Effector CD8-positive, alpha-beta T cell (primary cell): Measurements from ENCODE around the gene CHAF1A.

Source experiments
- DNase-seq: peaks from one replicate; lab custom pipeline; 2025; lab: John Stamatoyannopoulos, UW

CHAF1A gene

DNA sequence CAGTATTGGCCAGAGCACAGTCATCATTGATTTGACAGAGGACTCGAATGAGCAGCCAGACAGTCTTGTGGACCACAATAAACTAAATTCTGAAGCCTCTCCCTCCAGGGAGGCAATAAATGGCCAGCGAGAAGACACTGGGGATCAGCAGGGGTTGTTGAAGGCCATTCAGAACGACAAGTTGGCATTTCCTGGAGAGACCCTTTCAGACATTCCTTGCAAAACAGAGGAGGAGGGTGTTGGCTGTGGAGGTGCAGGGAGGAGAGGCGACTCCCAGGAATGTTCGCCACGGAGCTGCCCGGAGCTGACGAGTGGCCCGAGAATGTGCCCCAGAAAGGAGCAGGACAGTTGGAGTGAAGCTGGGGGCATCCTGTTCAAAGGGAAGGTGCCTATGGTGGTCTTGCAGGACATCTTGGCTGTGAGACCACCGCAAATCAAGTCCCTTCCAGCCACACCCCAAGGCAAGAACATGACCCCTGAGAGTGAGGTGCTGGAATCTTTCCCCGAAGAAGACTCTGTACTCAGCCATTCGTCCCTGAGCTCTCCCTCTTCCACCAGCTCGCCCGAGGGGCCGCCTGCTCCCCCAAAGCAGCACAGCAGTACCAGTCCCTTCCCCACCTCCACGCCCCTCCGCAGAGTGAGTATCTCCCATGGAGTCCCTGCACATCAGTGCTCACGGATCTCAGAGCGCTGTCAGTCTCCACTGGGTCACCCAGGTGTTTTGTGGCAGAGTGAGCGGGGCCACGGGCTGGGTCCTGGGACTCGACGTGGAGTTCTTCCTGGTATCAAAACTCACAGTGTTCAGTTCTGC, 6.9 kb downstream of the CHAF1A start:
- no peak for DNase-seq

DNA sequence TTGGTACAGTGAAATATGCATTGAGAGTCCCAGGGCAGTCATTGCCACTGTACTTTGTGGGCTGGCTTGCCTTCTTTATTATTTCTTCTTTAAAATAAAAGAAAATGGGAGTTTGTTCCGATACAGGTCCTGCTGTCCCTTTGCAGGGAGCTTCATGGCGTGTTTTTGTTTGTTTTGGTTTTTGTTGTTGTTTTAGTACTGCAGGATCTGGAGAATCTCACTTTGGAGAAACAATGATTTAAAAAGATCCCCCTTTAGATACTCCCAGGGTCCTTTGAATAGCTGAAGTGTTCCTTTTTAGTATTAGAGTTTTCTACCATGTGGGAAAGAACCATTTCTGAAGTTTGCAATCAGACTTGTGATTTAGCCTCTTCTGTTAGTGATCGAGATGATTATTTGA, 11.1 kb downstream of the CHAF1A start:
- no peak for DNase-seq

DNA sequence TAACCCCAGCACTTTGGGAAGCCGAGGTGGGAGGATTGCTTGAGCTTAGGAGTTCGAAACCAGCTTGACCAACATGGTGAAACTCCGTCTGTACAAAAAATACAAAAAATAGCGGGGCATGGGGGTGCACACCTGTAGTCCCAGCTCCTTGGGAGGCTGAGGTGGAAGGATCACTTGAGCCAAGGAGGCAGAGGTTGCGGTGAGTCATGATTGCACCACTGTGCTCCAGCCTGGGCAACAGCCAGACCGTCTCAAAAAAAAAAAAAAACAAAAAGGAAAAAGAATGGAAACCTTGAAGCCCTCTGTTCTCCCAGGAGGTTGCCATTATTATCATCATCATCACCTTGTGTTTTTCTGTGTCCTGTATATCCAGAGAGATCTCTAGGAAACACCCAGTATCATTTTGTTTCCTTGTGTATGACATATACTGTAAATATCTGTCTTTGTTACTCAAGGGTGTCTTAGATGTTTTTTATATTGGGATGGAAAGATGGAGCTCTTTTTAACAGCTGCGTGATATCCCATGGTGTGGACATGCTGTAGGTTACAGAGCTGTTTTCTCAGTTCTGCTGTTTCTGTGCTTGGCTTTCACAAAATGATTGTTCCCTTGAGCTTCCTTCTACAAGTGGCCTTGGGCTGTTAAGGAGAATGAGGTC, 11.8 kb downstream of the CHAF1A start:
- no peak for DNase-seq

DNA sequence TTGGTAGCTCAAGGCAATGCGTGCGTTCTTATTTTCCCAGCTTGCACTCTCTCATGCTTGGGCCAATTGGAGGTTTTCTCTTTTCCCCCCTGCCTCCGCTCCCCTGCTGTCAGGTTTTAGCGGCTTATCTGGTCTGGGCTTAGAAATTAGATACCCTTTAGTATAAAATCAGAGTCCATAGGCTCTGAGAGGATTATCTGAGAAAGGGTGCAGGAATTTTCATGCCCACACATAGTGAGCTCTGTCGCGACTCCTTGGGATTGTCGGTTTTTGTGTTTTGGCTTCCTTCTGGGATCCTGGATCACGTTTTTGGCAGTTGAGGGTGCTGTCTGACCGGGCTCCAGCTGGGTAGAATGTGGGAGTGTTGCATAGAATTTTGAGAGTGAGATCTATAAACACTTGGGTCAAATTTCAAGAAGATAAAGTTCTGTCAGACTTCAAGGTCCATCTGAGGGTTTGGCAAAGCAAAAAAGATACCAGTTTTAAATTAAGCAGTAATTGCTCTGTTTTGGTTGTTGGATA, 12.4 kb downstream of the CHAF1A start:
- no peak for DNase-seq

DNA sequence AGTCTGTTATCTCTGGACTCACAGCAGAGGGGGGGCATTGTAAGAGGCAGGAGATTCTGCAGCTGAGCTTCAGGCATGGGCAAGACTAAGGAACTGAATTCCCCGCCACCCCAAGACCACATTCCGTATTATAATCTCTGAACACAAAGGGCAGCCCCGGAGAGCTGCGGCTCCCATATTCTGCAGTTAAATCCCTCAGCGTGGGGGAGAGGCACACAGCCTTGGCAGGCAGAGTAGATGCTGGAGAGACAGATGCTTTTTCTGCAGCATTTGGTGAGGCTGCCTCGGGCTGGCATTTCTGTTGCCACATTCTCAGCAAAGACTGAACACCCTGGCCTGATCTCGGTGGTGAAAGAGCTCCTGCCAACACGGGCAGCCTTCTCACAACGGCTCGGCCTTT, 12.9 kb downstream of the CHAF1A start:
- no peak for DNase-seq

DNA sequence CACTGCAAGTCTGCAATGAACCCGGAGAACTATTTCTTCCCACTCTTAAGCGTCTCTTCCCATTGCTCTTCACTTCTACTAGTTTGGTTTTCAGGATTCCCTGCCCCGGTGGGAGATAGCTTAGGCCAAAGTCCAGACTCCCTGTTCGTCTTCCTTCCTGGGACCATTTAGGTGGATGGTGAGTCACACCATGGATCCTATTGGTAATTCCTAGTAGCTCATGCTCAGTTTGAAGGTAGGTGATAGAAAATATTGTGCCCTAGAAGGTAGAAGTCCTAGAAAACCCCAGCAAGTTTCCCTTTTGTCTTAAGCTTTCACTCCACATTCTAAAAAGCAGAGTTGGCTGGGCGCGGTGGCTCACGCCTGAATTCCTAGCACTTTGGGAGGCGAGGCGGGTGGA, 13.8 kb downstream of the CHAF1A start:
- DNase-seq: no peak

DNA sequence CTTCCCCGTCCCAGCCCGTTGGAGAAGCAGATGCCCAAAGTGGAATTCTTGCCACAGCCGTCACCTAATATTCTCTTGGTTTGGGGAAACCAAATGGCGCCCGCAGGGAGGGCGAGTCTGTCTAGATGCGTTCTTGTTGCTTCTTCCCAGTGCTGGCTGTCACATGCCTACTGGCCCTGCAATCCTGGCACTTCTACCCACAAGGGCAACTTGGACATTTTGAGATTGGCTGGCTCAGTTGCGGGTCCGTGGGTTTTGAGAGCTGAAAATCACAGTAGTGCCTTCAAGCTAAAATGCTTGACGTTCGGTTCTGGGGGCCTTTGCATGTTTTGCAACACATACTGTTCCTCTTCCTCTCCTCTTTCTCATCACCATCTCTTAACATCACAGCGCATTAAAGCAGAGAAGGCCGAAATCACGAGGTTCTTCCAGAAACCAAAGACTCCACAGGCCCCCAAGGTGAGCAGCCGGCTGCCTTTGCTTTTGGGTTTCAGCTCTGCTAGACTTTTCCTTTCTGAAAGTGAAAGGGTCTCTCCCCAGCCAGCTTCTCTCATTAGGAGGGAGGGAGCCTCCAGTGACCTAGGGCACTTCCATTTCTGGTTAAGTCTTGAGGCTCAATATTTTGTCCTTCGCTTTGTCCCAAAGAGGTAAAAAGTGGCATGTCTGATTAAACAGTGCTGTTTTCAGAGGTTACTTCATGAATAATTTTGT, 21.1 kb downstream of the CHAF1A start:
- no peak for DNase-seq

DNA sequence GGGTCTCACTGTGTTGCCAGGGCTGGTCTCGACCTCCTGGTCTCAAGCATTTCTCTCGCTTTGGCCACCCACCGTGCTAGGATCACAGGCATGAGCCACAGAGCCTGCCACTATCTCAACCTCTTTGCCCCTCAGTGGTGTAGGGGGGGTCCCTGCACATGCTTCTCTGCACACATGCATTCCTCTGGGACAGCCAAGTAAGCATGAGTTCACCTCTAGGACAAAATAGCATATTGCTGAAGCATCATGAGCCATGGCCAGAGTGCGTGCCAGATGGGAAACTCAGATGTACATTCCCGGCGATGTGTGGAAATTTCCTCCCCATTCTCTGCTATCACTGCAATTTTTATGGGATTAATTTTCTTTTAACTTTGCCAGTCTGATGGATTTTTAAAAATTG, 23.1 kb downstream of the CHAF1A start:
- no peak for DNase-seq

DNA sequence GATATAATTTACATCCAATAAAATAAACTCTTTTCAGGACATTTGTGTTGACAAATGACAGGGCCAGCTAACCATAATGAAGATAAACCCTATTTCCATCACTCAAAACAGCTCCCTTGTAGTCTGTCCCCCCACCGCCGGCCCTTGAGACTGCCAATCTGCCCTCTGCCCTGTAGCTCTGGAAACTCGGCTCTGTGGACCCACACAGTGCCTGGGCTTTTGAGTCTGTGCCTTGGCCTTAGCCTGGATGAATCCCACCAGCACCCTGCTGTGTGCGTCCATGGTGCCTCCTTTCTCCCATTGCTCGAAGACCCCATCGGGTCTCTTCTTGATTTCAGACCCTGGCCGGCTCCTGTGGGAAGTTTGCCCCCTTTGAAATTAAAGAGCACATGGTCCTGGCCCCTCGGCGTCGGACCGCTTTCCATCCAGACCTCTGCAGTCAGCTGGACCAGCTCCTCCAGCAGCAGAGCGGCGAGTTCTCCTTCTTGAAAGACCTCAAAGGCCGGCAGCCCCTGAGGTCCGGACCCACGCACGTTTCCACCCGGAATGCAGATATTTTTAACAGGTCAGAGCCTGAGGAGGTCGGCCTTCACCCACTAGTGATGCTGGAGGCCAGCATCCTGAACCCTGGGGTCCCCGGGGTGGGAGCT, 26.0 kb downstream of the CHAF1A start:
- DNase-seq: no peak

DNA sequence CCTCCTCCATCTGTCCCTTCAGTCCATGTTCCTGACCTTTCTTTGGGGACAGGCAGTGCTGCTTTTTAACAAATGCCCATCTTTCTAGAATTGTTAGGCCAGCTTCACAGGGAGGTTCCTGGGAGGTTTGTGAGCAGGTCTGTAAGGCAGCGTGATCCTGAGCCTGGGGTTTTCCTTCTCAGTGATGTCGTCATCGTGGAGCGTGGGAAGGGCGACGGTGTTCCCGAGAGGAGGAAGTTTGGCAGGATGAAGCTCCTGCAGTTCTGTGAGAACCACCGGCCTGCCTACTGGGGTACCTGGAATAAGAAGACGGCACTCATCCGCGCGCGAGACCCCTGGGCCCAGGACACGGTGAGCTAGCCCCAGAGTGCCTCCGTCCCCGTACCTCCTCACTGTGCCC, 26.8 kb downstream of the CHAF1A start:
- no peak for DNase-seq

DNA sequence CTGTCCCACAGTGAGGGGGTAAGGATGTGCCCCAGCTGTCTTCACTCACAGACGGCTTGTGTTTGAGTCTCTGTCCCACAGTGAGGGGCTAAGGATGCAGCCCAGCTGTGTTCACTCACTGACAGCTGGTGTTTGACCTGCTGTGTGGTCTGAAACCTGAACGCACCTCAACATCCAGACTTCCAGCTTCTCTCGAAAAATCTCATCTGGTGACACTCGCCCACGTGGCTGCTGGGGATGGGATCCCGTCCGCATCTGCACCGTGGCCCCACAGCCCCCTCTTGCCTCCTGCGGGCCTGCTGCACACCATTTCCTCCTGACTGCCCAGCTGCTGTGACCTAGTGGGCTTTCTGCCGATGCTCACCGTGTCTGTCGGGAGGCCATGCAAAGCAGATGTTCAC, 27.3 kb downstream of the CHAF1A start:
- DNase-seq: no peak

DNA sequence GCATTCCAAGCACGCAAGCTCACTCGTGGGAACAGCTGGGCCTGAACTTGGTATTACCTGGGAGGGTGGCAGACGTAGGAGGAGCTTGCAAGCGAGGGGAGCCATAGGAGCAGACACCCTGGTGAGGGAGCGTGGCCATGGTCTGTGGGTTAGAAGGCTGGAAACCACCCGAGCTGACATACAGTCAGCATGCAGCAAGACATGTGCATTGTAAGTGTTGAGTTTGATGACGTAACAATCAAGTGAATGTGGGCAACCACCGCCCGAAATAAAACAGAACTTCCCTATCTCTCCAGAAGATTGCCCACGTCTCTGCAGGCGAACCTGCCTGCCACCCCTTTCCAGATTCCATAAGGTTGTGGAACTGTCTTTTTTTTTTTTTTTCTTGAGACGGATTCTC, 28.3 kb downstream of the CHAF1A start:
- no peak for DNase-seq

DNA sequence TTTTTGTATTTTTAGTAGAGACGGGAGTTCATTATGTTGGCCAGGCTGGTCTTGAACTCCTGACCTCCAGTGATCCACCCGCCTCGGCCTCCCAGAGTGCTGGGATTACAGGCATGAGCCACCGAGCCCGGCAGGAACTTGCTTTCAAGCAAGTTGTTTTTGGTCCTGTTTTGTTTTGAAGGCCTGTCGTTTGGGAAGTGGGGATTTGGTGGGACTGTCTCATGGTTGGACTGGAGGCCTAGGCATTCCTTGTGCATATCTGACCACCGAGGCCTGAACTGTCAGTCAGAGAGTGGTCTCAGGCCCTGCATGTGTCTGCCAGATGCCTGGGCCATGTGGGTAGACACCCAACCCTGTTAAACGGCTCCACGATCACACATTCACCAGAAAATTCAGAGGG, 28.9 kb downstream of the CHAF1A start:
- DNase-seq: no peak

DNA sequence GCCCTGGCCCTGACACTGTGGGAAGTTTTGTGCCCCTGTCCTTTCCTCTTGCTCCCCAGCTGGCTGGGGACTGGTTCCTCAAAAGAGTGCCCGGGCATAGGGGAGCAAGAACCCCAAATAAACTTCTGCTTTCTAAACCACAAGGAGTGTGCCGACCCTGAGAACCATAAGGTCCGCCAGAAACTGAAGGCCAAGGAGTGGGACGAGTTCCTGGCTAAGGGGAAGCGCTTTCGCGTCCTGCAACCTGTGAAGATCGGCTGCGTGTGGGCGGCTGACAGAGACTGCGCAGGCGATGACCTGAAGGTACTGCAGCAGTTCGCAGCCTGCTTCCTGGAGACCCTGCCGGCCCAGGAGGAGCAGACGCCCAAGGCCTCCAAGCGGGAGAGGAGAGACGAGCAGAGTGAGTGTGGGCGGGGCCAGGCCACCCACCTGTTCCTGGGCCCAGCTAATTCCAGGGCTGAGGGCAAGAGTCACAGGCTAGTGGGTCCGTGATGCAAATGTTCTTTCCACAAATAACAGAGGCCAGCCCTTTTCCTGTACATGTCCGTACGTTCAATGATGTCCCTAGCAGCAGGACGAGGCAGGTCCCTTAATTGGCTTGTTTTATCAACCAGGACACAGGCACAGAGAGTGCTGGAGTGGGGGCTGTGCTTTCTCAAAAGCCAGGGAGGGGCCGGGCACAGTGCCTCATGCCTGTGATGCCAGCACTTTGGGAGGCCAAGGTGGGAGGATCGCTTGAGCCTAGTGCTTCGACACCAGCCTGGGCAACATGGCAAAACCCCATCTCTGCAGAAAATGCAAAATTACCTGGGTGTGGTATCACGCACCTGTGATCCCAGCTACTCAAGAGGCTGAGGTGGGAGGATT, 29.6 kb downstream of the CHAF1A start:
- DNase-seq: no peak

DNA sequence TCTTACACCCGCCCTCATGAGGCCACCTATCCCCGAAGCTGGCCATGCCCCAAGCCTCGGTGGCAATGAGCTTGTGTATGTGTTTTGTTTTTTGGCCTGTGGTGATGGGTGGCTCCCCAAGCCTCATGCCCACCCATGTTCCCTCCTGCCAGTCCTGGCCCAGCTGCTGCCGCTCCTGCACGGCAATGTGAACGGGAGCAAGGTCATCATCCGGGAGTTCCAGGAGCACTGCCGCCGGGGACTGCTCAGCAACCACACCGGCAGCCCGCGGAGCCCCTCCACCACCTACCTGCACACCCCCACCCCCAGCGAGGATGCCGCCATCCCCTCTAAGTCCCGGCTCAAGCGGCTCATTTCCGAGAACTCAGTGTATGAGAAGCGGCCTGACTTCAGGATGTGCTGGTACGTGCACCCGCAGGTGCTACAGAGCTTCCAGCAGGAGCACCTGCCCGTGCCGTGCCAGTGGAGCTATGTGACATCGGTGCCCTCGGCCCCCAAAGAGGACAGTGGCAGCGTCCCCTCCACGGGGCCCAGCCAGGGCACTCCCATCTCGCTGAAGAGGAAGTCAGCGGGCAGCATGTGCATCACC, 30.6 kb downstream of the CHAF1A start:
- no peak for DNase-seq

DNA sequence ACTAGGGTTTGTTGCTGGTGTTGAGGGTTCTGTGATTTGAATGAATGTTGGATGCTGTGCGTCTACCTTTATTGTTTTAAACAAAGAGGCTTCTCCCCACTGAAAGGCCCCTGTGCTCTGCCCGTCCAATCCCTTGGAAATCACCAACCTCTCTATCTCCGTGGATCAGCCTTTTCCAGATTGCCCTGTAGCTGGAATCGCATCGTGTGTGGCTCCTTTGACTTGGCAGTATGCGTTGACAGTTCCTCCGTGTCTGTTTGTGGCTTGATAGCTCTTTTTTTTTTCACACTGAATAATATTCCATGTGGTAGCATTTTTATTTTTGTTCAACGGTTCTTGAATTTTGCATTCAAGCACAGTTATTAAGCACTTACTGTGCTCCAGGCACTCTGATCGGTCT, 32.0 kb downstream of the CHAF1A start:
- DNase-seq: no peak

DNA sequence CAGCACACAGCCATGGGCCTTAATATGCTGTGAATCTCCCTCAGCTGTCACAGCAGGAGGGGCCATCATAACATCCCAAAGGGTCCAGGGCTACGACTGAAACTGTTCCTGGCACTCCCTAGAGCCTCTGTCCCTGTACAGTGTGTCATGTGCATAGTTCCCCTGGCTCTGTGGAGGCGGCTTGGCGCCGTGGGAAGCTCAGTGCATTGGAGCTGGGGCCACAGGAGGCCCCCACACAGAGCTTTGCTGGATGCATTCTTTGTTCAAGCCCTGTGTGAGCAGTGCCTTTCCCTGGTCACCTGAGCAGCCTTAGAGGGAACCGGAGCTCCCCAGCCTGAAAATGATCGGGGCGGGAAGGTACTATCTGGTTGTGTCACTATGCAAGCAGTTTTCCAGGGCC, 33.8 kb downstream of the CHAF1A start:
- no peak for DNase-seq

DNA sequence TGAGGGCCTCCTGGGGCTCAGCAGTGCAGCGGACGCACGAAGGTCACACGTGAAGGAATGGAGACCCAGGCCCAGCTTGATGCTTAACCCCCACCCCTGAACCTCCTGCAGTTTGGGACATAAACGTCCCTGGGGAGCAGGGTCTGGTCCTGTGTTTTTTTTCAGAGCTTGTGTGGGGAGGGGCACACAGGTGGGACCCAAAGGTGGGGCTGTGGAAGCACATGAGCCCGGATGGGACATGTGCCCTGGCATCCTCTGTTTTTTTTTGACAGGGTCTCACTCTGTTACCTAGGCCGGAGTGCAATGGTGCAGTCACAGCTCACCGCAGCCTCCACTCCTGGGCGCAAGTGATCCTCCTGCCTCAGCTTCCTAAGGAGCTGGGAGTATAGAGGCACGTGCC, 34.7 kb downstream of the CHAF1A start:
- DNase-seq: no peak

DNA sequence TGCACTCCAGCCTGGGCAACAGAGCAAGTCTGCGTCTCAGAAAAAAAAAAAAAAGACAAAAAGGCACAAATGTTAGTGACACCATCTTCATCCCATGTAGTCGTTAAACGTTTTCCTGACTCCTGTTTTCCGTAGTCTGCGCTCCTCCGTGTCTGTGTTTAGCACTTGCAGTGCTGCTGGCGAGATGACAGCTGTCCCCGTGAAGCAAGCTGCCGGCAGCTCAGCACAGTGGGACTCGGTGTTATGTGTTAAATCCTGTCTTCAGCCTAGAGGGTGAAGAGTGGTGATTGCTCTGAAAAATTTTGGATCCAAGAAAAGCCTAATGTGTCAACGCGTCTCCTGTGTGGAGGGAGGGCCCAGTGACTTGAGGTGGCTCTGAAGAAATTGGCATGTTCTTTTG, 36.8 kb downstream of the CHAF1A start:
- DNase-seq: no peak

DNA sequence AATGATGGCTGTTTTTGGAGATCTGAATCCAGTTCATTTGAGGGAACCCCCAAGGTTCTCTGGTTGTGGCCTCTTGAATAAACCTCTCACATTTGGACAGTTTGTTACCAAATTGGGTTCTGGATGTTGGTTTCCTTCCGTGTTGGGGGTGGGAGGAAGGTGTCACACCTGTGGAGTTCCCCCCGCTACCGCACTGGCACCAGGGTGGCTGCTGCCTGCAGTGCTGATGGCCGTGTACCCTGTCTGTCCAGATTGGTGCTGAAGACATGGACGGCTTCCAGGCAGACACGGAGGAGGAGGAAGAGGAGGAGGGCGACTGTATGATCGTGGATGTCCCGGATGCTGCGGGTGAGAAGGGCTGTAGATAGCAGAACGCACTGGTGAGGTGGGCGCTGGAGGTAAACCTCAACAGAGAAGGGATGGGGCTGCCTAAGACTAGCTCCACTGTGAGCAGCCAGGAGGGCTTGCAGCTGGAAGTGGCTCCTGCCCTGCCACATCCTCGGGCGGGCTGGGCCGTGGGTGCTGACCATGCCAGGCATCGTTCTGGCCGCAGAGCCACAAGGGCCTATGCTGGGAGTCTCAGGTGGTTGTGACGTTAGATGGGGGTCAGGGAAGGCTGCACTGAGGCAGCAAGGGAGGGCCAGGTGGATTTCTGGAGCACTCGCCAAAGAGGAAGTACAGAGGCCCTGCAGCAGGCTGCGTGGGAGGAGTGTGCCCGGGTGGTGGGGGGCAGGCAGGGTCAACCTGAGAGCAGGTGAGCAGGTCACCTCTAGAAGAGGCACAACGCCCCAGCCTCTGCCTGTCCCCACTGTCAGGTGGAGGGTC, 39.8 kb downstream of the CHAF1A start:
- no peak for DNase-seq
